NK-92 (cell line): ENCODE measurements around the gene SLC9A7.

Experiments
- DNase-seq: peaks from one replicate; lab custom pipeline; 2025; ENCODE audit not compliant: unreplicated experiment; lab: John Stamatoyannopoulos, UW

The SLC9A7 gene

GRCh38 chrX:46653482-46653881, 105.4 kb downstream of the SLC9A7 start:
- DNase-seq = no peak

GRCh38 chrX:46649421-46650260, 109.3 kb downstream of the SLC9A7 start:
- DNase-seq = no peak

- DNase-seq = no peak
Measured at GRCh38 chrX:46648660-46649059, 110.3 kb downstream of the SLC9A7 start.

- DNase-seq = no peak
Measured at GRCh38 chrX:46647251-46647650, 111.7 kb downstream of the SLC9A7 start.

GRCh38 chrX:46645614-46646013, 113.3 kb downstream of the SLC9A7 start:
- no peak for DNase-seq

GRCh38 chrX:46643636-46644035, 115.3 kb downstream of the SLC9A7 start:
- DNase-seq = no peak

GRCh38 chrX:46642145-46642544, 116.8 kb downstream of the SLC9A7 start:
- DNase-seq = no peak

- no peak for DNase-seq
Measured at GRCh38 chrX:46637938-46638337, 121.0 kb downstream of the SLC9A7 start.

GRCh38 chrX:46636223-46636622, 122.7 kb downstream of the SLC9A7 start:
- no peak for DNase-seq

- no peak for DNase-seq
Measured at GRCh38 chrX:46635186-46635585, 123.7 kb downstream of the SLC9A7 start.

- DNase-seq = no peak
Measured at GRCh38 chrX:46634577-46634976, 124.3 kb downstream of the SLC9A7 start.

GRCh38 chrX:46630141-46630540, 128.8 kb downstream of the SLC9A7 start:
- DNase-seq = no peak

GRCh38 chrX:46628460-46629371, 130.2 kb downstream of the SLC9A7 start:
- no peak for DNase-seq

GRCh38 chrX:46627711-46628419, 131.1 kb downstream of the SLC9A7 start:
- DNase-seq = no peak

- no peak for DNase-seq
Measured at GRCh38 chrX:46627062-46627461, 131.9 kb downstream of the SLC9A7 start.

- DNase-seq = no peak
Measured at GRCh38 chrX:46626566-46626965, 132.4 kb downstream of the SLC9A7 start.

GRCh38 chrX:46624090-46624786, 134.7 kb downstream of the SLC9A7 start:
- no peak for DNase-seq

GRCh38 chrX:46621572-46621971, 137.3 kb downstream of the SLC9A7 start:
- DNase-seq = no peak

GRCh38 chrX:46620505-46620904, 138.4 kb downstream of the SLC9A7 start:
- DNase-seq = no peak

- no peak for DNase-seq
Measured at GRCh38 chrX:46618947-46619346, 140.0 kb downstream of the SLC9A7 start.

GRCh38 chrX:46617906-46618305, 141.0 kb downstream of the SLC9A7 start:
- DNase-seq = no peak
